ENCODE results near the gene SIM1.

SIM1 gene

GRCh38 chr6:100464903-100465700 is at the start of gene SIM1:
TSS of gene SIM1 (minus strand) at chr6:100464921. CDS start at chr6:100463468, 1,453 bp downstream.
- DNase-seq (ENCODE audit: low read depth in 2 of 2), result no peak

GRCh38 chr6:100512203-100512862 is 47.6 kb upstream of the SIM1 start:
- no peak for DNase-seq (ENCODE audit: low read depth in 2 of 2)

- DNase-seq (ENCODE audit: low read depth in 2 of 2), result no peak
Observed at GRCh38 chr6:100509101-100509500, 44.4 kb upstream of the SIM1 start.

- DNase-seq (ENCODE audit: low read depth in 2 of 2), result no peak
Observed at GRCh38 chr6:100506651-100507050, 41.9 kb upstream of the SIM1 start.

GRCh38 chr6:100504786-100505737 is 40.3 kb upstream of the SIM1 start:
- no peak for DNase-seq (ENCODE audit: low read depth in 2 of 2)

- no peak for DNase-seq (ENCODE audit: low read depth in 2 of 2)
Observed at GRCh38 chr6:100503043-100503705, 38.5 kb upstream of the SIM1 start.

- no peak for DNase-seq (ENCODE audit: low read depth in 2 of 2)
Observed at GRCh38 chr6:100493206-100493888, 28.6 kb upstream of the SIM1 start.

GRCh38 chr6:100491952-100492670 is 27.4 kb upstream of the SIM1 start:
- no peak for DNase-seq (ENCODE audit: low read depth in 2 of 2)

GRCh38 chr6:100490065-100490464 is 25.3 kb upstream of the SIM1 start:
- no peak for DNase-seq (ENCODE audit: low read depth in 2 of 2)

- DNase-seq (ENCODE audit: low read depth in 2 of 2), result no peak
Observed at GRCh38 chr6:100488244-100488643, 23.5 kb upstream of the SIM1 start.

GRCh38 chr6:100487638-100488037 is 22.9 kb upstream of the SIM1 start:
- DNase-seq (ENCODE audit: low read depth in 2 of 2), result no peak

GRCh38 chr6:100485268-100485667 is 20.5 kb upstream of the SIM1 start:
- DNase-seq (ENCODE audit: low read depth in 2 of 2), result no peak

- DNase-seq (ENCODE audit: low read depth in 2 of 2), result no peak
Observed at GRCh38 chr6:100484474-100484873, 19.8 kb upstream of the SIM1 start.

GRCh38 chr6:100482698-100483097 is 18.0 kb upstream of the SIM1 start:
- no peak for DNase-seq (ENCODE audit: low read depth in 2 of 2)

GRCh38 chr6:100479179-100480035 is 14.7 kb upstream of the SIM1 start:
- DNase-seq (ENCODE audit: low read depth in 2 of 2), result no peak

GRCh38 chr6:100475554-100476320 is 11.0 kb upstream of the SIM1 start:
- no peak for DNase-seq (ENCODE audit: low read depth in 2 of 2)

GRCh38 chr6:100473182-100473581 is 8.5 kb upstream of the SIM1 start:
- DNase-seq (ENCODE audit: low read depth in 2 of 2), result no peak

GRCh38 chr6:100472674-100473073 is 8.0 kb upstream of the SIM1 start:
- no peak for DNase-seq (ENCODE audit: low read depth in 2 of 2)
